ENCODE results near the gene POU6F2.

DNA sequence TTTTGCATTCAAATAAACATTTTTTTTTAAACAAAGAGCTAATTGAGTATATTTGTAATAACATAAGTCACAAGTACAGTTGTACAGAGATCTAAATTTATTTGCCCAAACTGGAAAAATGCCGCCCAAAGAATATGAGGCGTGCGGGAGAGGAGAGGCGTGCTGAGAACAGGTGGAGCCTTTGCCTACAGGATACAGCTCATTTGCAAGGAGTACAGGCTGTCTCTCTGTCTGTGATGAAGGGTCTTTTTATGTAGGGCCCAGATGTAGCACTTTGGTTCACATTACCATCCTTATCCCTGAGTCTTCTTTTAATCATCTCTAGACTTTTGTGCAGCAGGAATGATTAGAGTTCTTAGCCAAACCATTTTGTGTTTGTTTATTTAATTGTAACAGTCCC, 58.2 kb downstream of the POU6F2 start:
- TF ChIP-seq EZH2 (IDR thresholded peaks at IDR 0.05; ENCODE audit: insufficient read depth, poor library complexity, severe bottlenecking) (no peak), EZH2phosphoT487 (IDR thresholded peaks at IDR 0.05; ENCODE audit: insufficient read depth, low read depth) (no peak)
